GM18868 (cell line): ENCODE data around the gene WRNIP1.

Experiments used
- ATAC-seq: cut with Tn5 transposase; IDR thresholded peaks from one replicate; pipeline ENCODE4 v1.9.1; 2021; ENCODE audit warnings: mild to moderate bottlenecking, moderate library complexity; ENCODE audit not compliant: unreplicated experiment

WRNIP1 gene

GRCh38 chr6:2803731-2804429, 38.7 kb downstream of the WRNIP1 start:
- no peak for ATAC-seq

GRCh38 chr6:2804516-2804915, 39.3 kb downstream of the WRNIP1 start:
- ATAC-seq, result no peak

GRCh38 chr6:2805031-2805430, 39.8 kb downstream of the WRNIP1 start:
- ATAC-seq, result no peak

- no peak for ATAC-seq
These were observed 41.5 kb downstream of the WRNIP1 start for GRCh38 chr6:2806644-2807043.

GRCh38 chr6:2807342-2808090, 42.3 kb downstream of the WRNIP1 start:
- no peak for ATAC-seq

GRCh38 chr6:2809015-2809414, 43.8 kb downstream of the WRNIP1 start:
- ATAC-seq, result no peak

- no peak for ATAC-seq
These were observed 45.0 kb downstream of the WRNIP1 start for GRCh38 chr6:2810092-2810671.

- no peak for ATAC-seq
These were observed 47.5 kb downstream of the WRNIP1 start for GRCh38 chr6:2812695-2813094.

- ATAC-seq, result no peak
These were observed 51.0 kb downstream of the WRNIP1 start for GRCh38 chr6:2816158-2816557.

GRCh38 chr6:2817903-2818443, 52.8 kb downstream of the WRNIP1 start:
- ATAC-seq, result no peak

- no peak for ATAC-seq
These were observed 53.4 kb downstream of the WRNIP1 start for GRCh38 chr6:2818593-2818992.

GRCh38 chr6:2819115-2819514, 53.9 kb downstream of the WRNIP1 start:
- ATAC-seq, result no peak

- ATAC-seq, result no peak
These were observed 54.8 kb downstream of the WRNIP1 start for GRCh38 chr6:2819978-2820377.

GRCh38 chr6:2820415-2820814, 55.2 kb downstream of the WRNIP1 start:
- ATAC-seq, result no peak

GRCh38 chr6:2821554-2821953, 56.4 kb downstream of the WRNIP1 start:
- ATAC-seq, result no peak

- ATAC-seq, result no peak
These were observed 58.1 kb downstream of the WRNIP1 start for GRCh38 chr6:2823104-2823850.

- ATAC-seq, result no peak
These were observed 60.9 kb downstream of the WRNIP1 start for GRCh38 chr6:2826131-2826530.

- no peak for ATAC-seq
These were observed 61.9 kb downstream of the WRNIP1 start for GRCh38 chr6:2827142-2827541.

GRCh38 chr6:2828629-2829028, 63.4 kb downstream of the WRNIP1 start:
- no peak for ATAC-seq

GRCh38 chr6:2829253-2829652, 64.1 kb downstream of the WRNIP1 start:
- no peak for ATAC-seq

GRCh38 chr6:2830183-2830582, 65.0 kb downstream of the WRNIP1 start:
- ATAC-seq, result no peak
